WERI-Rb-1 (cell line): ENCODE results near the gene PGLYRP2.
"Not testable (repeated sequence)": the region's sequence is repeated elsewhere in the genome, so short reads cannot be mapped to it uniquely, and the experiment has no call there.

ENCODE experiments used
- DNase-seq: peaks from one replicate; pipeline ENCODE4 v3.0.0-alpha.2; 2020
- H3K27ac ChIP-seq: fragments of 250-450 bp; sonication (Bioruptor Pico); 2 replicates; pipeline ENCODE4 v1.5.1; 2020; ENCODE audit warnings: mild to moderate bottlenecking, moderate library complexity
- H3K27me3 ChIP-seq: fragments of 250-450 bp; sonication (Bioruptor Pico); 2 replicates; pipeline ENCODE4 v1.5.1; 2021; ENCODE audit warnings: mild to moderate bottlenecking, low read depth, moderate library complexity; ENCODE audit not compliant: insufficient read depth, severe bottlenecking
- H3K36me3 ChIP-seq: fragments of 250-450 bp; sonication (Bioruptor Pico); 2 replicates; pipeline ENCODE4 v1.5.1; 2020; ENCODE audit warnings: mild to moderate bottlenecking, moderate library complexity
- H3K4me3 ChIP-seq: 2 replicates; pipeline ENCODE4 v1.5.1; 2011; ENCODE audit warnings: low read depth, mild to moderate bottlenecking, control low read depth, low read length
- H3K9me3 ChIP-seq: fragments of 250-450 bp; sonication (Bioruptor Pico); 2 replicates; pipeline ENCODE4 v1.5.1; 2021; ENCODE audit warnings: mild to moderate bottlenecking, moderate library complexity; ENCODE audit not compliant: severe bottlenecking
- CTCF ChIP-seq: IDR thresholded peaks from 2 replicates; pipeline ENCODE4 v1.5.1; 2011; ENCODE audit warnings: low read depth, mild to moderate bottlenecking, control low read depth, inconsistent platforms, low read length

Gene PGLYRP2

GRCh38 chr19:15475611-15476010 is 3.7 kb downstream of the PGLYRP2 start:
- Histone ChIP-seq H3K4me3 (no peak overlapping the region), H3K27ac (no peak overlapping the region), H3K9me3 (peaks cover 10% of the 10 kb centered on the region), H3K36me3 (no peaks in the 10 kb centered on the region), H3K27me3 (peaks cover 87% of the 10 kb centered on the region)
- TF ChIP-seq CTCF = no peak
- DNase-seq = no peak

GRCh38 chr19:15475169-15475568 is 4.1 kb downstream of the PGLYRP2 start:
- H3K9me3 ChIP-seq = peaks cover 10% of the 10 kb centered on the region
- no peak for TF ChIP-seq CTCF

GRCh38 chr19:15473821-15474220 is 5.5 kb downstream of the PGLYRP2 start:
- H3K36me3 ChIP-seq = not testable (repeated sequence)

More at GRCh38 chr19:15475169-15475568, 4.1 kb downstream of the PGLYRP2 start:
- Histone ChIP-seq H3K27ac (no peak overlapping the region), H3K4me3 (no peak overlapping the region), H3K27me3 (peaks cover 88% of the 10 kb centered on the region), H3K36me3 (no peaks in the 10 kb centered on the region)
- no peak for DNase-seq

GRCh38 chr19:15471639-15472101 is 7.6 kb downstream of the PGLYRP2 start:
- no peak overlapping the region for H3K27ac ChIP-seq
- H3K9me3 ChIP-seq = peaks cover 10% of the 10 kb centered on the region
- H3K36me3 ChIP-seq = no peaks in the 10 kb centered on the region
- no peak overlapping the region for H3K4me3 ChIP-seq
- DNase-seq = no peak
- peaks cover 83% of the 10 kb centered on the region for H3K27me3 ChIP-seq
- no peak for TF ChIP-seq CTCF

More at GRCh38 chr19:15473821-15474220, 5.5 kb downstream of the PGLYRP2 start:
- peaks cover 88% of the 10 kb centered on the region for H3K27me3 ChIP-seq
- H3K4me3 ChIP-seq, DNase-seq, H3K27ac ChIP-seq: not testable (repeated sequence)
- peaks cover 10% of the 10 kb centered on the region for H3K9me3 ChIP-seq

GRCh38 chr19:15469513-15470297 is 9.6 kb downstream of the PGLYRP2 start:
- Histone ChIP-seq H3K4me3 (no peak overlapping the region), H3K27me3 (peaks cover 82% of the 10 kb centered on the region), H3K27ac (no peak overlapping the region), H3K9me3 (peaks cover 10% of the 10 kb centered on the region), H3K36me3 (no peaks in the 10 kb centered on the region)
- no peak for TF ChIP-seq CTCF
- no peak for DNase-seq

- no peak for DNase-seq
- H3K9me3 ChIP-seq = peaks cover 10% of the 10 kb centered on the region
- H3K36me3 ChIP-seq = no peaks in the 10 kb centered on the region
- no peak for TF ChIP-seq CTCF
- H3K27ac ChIP-seq = no peak overlapping the region
- H3K27me3 ChIP-seq = peaks cover 82% of the 10 kb centered on the region
- no peak overlapping the region for H3K4me3 ChIP-seq
Observed at GRCh38 chr19:15468675-15469512, 10.4 kb downstream of the PGLYRP2 start.
